Fibroblast of lung (primary cell): ENCODE measurements around the gene GNLY. TPM values are rescaled to one million over a fixed set of nuclear protein-coding genes. Genes with fewer than 3 reads are reported as not detected.

Experiments used
- DNase-seq, 2 donors: peaks; one replicate each; pipeline versions ENCODE4 v3.0.0 to v3.0.0-alpha.2; 2010; ENCODE audit warnings: low read depth in 2 of 2
- H2AFZ ChIP-seq: 2 replicates; pipeline ENCODE4 v1.5.1; 2012; ENCODE audit warnings: low read length, control low read depth, inconsistent platforms
- H3K27ac ChIP-seq: 2 replicates; pipeline ENCODE4 v1.5.1; 2011; ENCODE audit warnings: low read length, control low read depth; ENCODE audit not compliant: insufficient read depth
- H3K27me3 ChIP-seq: 2 replicates; pipeline ENCODE4 v1.5.1; 2011; ENCODE audit warnings: mild to moderate bottlenecking, low read length; ENCODE audit not compliant: control insufficient read depth, insufficient read depth
- H3K36me3 ChIP-seq: 2 replicates; pipeline ENCODE4 v1.5.1; 2011; ENCODE audit warnings: low read length; ENCODE audit not compliant: control insufficient read depth, insufficient read depth
- H3K4me1 ChIP-seq: 2 replicates; pipeline ENCODE4 v1.5.1; 2011; ENCODE audit warnings: low read length; ENCODE audit not compliant: control insufficient read depth, insufficient read depth; ENCODE audit errors: extremely low read depth
- H3K4me2 ChIP-seq: 2 replicates; pipeline ENCODE4 v1.5.1; 2011; ENCODE audit warnings: low read length, control low read depth; ENCODE audit not compliant: insufficient read depth; ENCODE audit errors: extremely low read depth
- H3K4me3 ChIP-seq, 4 experiments: fragments of 200-600 bp in 1 of 4; sonication (generic) in 1 of 4; replicated peaks in 1 of 4; 2 replicates each; pipeline ENCODE4 v1.5.1; 2011 to 2016; ENCODE audit warnings: low read length in 4 of 4, low read depth in 3 of 4, mild to moderate bottlenecking in 3 of 4, control low read depth in 2 of 4, inconsistent platforms in 1 of 4, mixed read lengths in 1 of 4; ENCODE audit not compliant: insufficient read depth in 1 of 4; ENCODE audit errors: control extremely low read depth in 1 of 4
- H3K79me2 ChIP-seq: 2 replicates; pipeline ENCODE4 v1.5.1; 2012; ENCODE audit warnings: mild to moderate bottlenecking, low read length, inconsistent platforms; ENCODE audit not compliant: control insufficient read depth, insufficient read depth
- H3K9ac ChIP-seq: 2 replicates; pipeline ENCODE4 v1.5.1; 2011; ENCODE audit warnings: mild to moderate bottlenecking, low read length, control low read depth; ENCODE audit not compliant: insufficient read depth
- H3K9me3 ChIP-seq: 2 replicates; pipeline ENCODE4 v1.5.1; 2012; ENCODE audit warnings: low read depth, low read length; ENCODE audit not compliant: control insufficient read depth, insufficient read depth
- H4K20me1 ChIP-seq: 2 replicates; pipeline ENCODE4 v1.5.1; 2011; ENCODE audit warnings: low read length; ENCODE audit not compliant: control insufficient read depth, insufficient read depth; ENCODE audit errors: extremely low read depth
- EZH2 ChIP-seq: IDR thresholded peaks from 2 replicates; pipeline ENCODE4 v1.5.1; 2012; ENCODE audit warnings: low read length, control low read depth, mild to moderate bottlenecking; ENCODE audit errors: missing control alignments
- polyA plus RNA-seq, 2 donors: library from polyadenylated mRNA; depleted of rRNA in 1 of 2; stranded (reverse) in 1 of 2; unstranded in 1 of 2; fragments of >200 nt; gene quantifications; 2 replicates each; pipeline ENCODE4 v1.2.1, GENCODE V29; 2011 to 2012; ENCODE audit warnings: missing spikeins in 1 of 2
- total RNA-seq: library from RNA; depleted of rRNA; stranded (reverse); fragments of >200 nt; gene quantifications from 2 replicates; pipeline ENCODE4 v1.2.1, GENCODE V29; 2014
- TF ChIP-seq, protein P1 (sequence below), 2 donors: IDR thresholded peaks in 1 of 2; conservative IDR thresholded peaks in 1 of 2; 1 replicate in 1 of 2; 2 replicates in 1 of 2; pipeline ENCODE4 v1.5.1; 2011 to 2012; ENCODE audit warnings: low read length in 2 of 2, control low read depth in 1 of 2, inconsistent platforms in 1 of 2, low read depth in 1 of 2, mild to moderate bottlenecking in 1 of 2

GNLY gene
- total and polyA plus RNA-seq, 2 donors (not counting 1 experiment from before 2014, with no cell fraction given), result under 0.01 TPM; not detected in 1

GRCh38 chr2:85744741-85745601, 50.8 kb downstream of the GNLY start:
- peak overlapping the region; percentile 78 for H3K27ac ChIP-seq
- H3K4me1 ChIP-seq, result peaks cover 40% of the 10 kb centered on the region
- peak; percentile 70 to 79 for DNase-seq
- no peaks in the 10 kb centered on the region for H4K20me1 ChIP-seq
- H2AFZ ChIP-seq, result peak overlapping the region; percentile 0
- no peaks in the 10 kb centered on the region for H3K79me2 ChIP-seq
- peak overlapping the region in 2 of 4 experiments; percentile 3 to 32 for H3K4me3 ChIP-seq
- peak overlapping the region; percentile 20 for H3K4me2 ChIP-seq
- H3K36me3 ChIP-seq, result no peaks in the 10 kb centered on the region
- no peaks in the 10 kb centered on the region for H3K9me3 ChIP-seq
- H3K27me3 ChIP-seq, result no peaks in the 10 kb centered on the region
- H3K9ac ChIP-seq, result peak overlapping the region; percentile 1
- TF ChIP-seq, protein P1, sequence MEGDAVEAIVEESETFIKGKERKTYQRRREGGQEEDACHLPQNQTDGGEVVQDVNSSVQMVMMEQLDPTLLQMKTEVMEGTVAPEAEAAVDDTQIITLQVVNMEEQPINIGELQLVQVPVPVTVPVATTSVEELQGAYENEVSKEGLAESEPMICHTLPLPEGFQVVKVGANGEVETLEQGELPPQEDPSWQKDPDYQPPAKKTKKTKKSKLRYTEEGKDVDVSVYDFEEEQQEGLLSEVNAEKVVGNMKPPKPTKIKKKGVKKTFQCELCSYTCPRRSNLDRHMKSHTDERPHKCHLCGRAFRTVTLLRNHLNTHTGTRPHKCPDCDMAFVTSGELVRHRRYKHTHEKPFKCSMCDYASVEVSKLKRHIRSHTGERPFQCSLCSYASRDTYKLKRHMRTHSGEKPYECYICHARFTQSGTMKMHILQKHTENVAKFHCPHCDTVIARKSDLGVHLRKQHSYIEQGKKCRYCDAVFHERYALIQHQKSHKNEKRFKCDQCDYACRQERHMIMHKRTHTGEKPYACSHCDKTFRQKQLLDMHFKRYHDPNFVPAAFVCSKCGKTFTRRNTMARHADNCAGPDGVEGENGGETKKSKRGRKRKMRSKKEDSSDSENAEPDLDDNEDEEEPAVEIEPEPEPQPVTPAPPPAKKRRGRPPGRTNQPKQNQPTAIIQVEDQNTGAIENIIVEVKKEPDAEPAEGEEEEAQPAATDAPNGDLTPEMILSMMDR (conservative IDR thresholded peaks at IDR 0.05 in 1 of 2, IDR thresholded peaks at IDR 0.05 in 1 of 2; ENCODE audit: low read depth in 1 of 2, low read length in 2 of 2), result no peak
- TF ChIP-seq EZH2, result no peak

DNA sequence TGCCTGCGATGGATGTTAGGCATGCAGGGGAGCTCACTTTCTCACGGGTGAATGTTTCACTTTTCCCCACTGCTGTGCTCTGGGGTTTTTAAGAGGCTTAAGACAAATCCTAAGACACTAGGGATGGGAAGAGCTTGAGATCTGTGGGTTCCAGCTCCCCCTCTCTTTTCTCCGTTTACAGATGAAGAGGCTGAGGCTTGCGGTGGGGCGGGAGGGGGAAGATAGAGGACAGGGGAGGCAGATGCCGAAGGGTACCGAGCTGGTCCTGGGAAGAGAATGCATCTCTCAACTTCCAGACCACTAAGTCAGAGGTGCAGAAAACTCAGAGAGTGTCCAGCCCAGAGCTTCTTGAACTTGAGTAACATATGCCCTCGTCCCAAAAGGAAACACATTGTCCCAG, 51.5 kb downstream of the GNLY start:
- Histone ChIP-seq H3K4me3 (no peak overlapping the region), H3K79me2 (no peaks in the 10 kb centered on the region), H3K36me3 (no peaks in the 10 kb centered on the region), H3K27ac (peak overlapping the region; percentile 78), H3K4me2 (peak overlapping the region; percentile 20), H3K9me3 (no peaks in the 10 kb centered on the region), H2AFZ (no peak overlapping the region), H4K20me1 (no peaks in the 10 kb centered on the region), H3K9ac (peak overlapping the region; percentile 1), H3K27me3 (no peaks in the 10 kb centered on the region), H3K4me1 (peaks cover 40% of the 10 kb centered on the region)
- TF ChIP-seq, protein P1 (conservative IDR thresholded peaks at IDR 0.05 in 1 of 2, IDR thresholded peaks at IDR 0.05 in 1 of 2; ENCODE audit: low read depth in 1 of 2, low read length in 2 of 2), result no peak
- no peak for TF ChIP-seq EZH2
- no peak for DNase-seq

- no peak for DNase-seq
- Histone ChIP-seq H3K4me1 (peaks cover 40% of the 10 kb centered on the region), H2AFZ (no peak overlapping the region), H4K20me1 (no peaks in the 10 kb centered on the region), H3K36me3 (no peaks in the 10 kb centered on the region), H3K4me3 (no peak overlapping the region), H3K27ac (no peak overlapping the region), H3K9me3 (no peaks in the 10 kb centered on the region), H3K27me3 (no peaks in the 10 kb centered on the region), H3K9ac (no peak overlapping the region), H3K4me2 (no peak overlapping the region), H3K79me2 (no peaks in the 10 kb centered on the region)
- TF ChIP-seq, protein P1 (conservative IDR thresholded peaks at IDR 0.05 in 1 of 2, IDR thresholded peaks at IDR 0.05 in 1 of 2; ENCODE audit: low read depth in 1 of 2, low read length in 2 of 2), result no peak
- TF ChIP-seq EZH2, result no peak
Observed at GRCh38 chr2:85746321-85747004, 52.3 kb downstream of the GNLY start.
